MM.1S (cell line): ENCODE data around the gene CITED4.

Experiments
- EZH2 ChIP-seq: fragments of 300-600 bp; sonication (generic); optimal IDR thresholded peaks from 2 replicates; pipeline ENCODE3; 2017; ENCODE audit warnings: low read depth, mild to moderate bottlenecking, antibody characterized with exemption, low read length, mixed read lengths
- EZH2phosphoT487 ChIP-seq: fragments of 300-600 bp; sonication (generic); IDR thresholded peaks from 2 replicates; pipeline ENCODE4 v1.6.1; 2018; ENCODE audit warnings: antibody characterized with exemption, low read length
- TF ChIP-seq, protein P1 (sequence below): fragments of 300-600 bp; sonication (generic); IDR thresholded peaks from 2 replicates; pipeline ENCODE4 v1.5.1; 2016; ENCODE audit warnings: antibody characterized with exemption, low read length, mixed read lengths

DNA sequence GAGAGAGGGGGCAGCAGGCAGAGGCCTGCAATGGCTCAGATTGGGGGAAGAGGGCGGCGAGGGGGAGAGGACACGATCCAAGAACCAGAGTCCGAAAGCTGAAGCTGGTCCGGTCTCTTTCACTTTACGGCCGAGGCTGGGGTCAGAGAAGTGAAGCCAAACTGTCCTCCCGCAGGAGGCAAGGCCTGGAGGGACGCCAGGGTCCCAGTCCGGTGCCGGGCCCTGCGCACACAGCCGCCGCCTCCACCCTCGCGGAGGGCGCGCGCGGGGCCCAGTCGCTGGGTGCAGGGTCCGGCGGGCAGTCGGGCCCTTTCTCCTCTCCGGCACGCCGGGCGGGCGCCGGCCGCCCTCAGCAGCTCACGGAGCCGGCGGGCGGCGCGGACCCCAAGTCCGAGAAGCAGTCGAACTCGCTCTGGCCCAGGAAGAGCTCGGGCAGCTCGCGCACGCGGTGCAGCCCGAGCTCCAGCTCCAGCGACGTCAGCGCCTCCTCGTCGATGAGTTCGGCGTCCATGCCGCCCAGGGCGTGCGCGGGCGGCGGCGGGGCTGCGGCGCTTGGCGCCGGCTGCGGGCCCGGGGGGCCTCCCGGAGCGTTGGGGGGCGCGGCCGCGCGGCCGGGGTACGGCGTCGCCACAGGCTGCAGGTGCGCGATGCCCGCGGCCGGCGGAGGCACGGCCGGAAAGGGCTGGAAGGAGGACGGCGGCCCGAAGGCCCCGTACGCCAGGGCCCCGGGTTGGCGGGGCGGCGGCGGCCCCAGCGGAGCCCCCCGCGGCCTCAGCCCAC, 749 bp downstream of the CITED4 start:
- TF ChIP-seq, protein P1, sequence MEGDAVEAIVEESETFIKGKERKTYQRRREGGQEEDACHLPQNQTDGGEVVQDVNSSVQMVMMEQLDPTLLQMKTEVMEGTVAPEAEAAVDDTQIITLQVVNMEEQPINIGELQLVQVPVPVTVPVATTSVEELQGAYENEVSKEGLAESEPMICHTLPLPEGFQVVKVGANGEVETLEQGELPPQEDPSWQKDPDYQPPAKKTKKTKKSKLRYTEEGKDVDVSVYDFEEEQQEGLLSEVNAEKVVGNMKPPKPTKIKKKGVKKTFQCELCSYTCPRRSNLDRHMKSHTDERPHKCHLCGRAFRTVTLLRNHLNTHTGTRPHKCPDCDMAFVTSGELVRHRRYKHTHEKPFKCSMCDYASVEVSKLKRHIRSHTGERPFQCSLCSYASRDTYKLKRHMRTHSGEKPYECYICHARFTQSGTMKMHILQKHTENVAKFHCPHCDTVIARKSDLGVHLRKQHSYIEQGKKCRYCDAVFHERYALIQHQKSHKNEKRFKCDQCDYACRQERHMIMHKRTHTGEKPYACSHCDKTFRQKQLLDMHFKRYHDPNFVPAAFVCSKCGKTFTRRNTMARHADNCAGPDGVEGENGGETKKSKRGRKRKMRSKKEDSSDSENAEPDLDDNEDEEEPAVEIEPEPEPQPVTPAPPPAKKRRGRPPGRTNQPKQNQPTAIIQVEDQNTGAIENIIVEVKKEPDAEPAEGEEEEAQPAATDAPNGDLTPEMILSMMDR: no peak
- TF ChIP-seq EZH2: no peak
- no peak for TF ChIP-seq EZH2phosphoT487
